MV-4-11 (cell line): Measurements from ENCODE around the gene TMEM252.

ENCODE experiments used
- DNase-seq: peaks from one replicate; lab custom pipeline; 2025; lab: John Stamatoyannopoulos, UW

TMEM252 gene, protein sequence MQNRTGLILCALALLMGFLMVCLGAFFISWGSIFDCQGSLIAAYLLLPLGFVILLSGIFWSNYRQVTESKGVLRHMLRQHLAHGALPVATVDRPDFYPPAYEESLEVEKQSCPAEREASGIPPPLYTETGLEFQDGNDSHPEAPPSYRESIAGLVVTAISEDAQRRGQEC

DNA sequence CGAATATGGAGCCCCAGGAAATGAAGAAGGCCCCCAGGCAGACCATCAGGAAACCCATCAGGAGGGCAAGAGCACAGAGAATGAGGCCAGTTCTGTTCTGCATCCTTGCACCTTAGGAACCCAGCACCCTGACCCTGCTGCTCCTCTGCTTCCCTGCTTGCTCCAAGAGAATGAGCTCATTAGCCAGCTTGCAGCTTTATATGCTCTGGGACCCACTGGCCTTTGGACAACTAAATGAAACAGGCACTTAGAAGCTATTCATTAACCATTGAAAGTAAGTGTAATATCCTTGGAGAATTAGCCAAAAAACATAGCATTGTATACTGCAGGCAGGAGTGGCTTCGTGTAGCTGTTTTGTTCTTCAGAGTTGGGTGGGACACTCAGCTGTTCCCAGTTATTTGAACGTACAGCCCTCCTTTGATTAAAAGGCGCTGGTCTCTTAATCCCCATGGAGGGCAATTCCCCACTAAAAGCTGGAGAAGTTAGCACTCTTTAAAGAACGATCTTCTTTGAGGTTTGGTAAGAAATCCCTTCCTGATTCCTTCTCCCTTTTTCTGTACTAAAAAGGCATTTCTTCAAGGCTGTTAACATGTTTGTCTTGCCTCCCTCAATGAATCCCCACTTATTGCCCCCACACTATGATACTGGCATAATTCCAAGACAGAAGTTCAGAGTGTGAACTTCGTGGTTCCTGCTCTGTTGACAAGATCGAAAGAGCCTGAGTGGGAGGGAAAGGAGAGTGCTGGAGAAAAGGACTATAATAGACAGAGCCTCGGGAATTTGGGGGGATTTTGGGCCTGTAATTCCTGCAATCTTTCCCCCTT is at the start of gene TMEM252:
TMEM252 (minus strand) TSS at position 172 of the 824 bp plus-strand sequence; CDS start at position 103, 69 bp downstream.
- DNase-seq = no peak

DNA sequence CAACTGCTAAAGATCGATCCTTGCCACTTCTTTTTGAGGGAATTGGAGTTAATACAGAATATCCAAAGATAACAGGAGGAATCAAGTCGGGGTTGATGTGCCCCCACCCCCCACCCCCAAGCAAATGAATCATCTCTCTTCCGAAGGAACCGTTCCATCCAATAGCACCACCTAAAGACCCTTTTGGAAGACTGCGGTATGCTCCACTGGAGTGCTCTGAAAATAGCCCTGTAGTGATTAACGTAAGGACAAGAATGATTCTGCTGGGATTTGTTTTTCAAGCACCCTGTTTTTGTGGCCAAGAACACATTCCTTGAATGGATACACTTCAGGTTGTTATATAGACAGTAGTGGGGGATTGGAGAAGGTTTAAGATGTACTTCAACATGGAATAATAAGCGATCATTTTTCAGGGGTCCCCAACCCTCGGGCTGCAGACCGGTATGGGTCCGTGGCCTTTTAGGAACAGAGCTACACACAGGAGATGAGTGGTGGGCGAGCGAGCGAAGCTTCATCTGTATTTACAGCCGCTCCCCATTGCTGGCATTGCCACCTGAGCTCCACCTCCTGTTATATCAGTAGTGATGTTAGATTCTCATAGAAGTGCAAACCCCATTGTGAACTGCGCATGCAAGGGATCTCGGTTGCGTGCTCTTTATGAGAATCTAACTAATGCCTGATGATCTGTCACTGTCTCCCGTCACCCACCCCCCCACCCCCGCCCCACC is 44.5 kb upstream of the TMEM252 start:
- DNase-seq = no peak

DNA sequence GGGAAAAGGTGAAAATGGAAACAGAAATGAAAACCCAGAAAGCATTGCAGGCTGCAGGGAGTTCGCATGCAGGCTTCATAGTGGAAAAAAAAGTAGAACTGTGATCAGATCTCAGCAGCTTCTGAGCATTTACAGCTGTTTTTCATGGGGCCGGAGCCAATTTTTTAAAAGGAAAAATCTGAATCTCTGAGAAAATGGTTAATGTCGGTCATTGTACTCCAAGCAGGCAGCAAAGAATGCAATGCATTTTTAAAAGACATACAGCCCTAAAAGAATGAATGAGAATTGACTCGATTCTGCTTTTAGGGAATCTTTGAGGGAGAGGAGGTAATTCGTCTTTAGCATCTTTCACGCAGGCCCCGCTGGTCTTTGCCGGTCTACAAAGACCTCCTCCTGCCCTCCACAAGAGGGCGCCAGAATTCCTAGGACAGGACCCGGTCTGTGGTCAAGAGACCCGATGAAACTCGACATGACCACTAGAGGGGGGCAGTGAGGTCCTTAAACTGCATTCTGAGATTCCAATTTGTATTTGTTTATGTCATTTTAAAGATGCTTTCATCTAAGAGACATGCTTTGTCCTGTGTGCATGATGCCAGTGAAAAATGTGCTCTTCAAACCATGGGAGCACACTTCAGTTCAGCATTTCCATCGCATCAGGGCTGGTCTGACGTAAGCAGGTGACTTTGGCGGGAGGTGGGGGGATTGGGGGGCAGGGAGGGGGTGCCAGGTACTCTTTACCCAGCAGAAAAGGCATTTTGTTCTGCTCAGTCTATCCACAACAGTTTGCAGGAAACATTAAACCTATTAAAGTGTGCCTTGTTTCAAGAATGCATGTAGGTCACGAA is 43.7 kb upstream of the TMEM252 start:
- peak; percentile 67 for DNase-seq

DNA sequence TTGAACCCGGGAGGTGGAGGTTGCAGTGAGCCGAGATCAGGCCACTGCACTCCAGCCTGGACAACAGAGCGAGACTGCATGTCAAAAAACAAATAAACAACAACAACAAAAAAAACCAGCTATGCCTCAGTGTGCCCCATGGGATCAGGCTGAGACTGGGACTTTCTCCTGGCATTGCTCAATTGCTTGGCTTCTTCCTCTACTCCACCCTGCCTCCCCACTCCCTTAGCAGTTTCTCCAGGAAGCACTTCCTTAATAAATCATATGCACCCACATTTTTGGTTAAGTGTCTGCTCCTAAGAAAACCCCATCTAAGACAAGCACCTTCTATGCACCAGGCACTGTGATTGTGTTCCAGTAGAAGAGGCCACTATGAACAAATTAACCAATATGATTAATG is 41.0 kb upstream of the TMEM252 start:
- no peak for DNase-seq

DNA sequence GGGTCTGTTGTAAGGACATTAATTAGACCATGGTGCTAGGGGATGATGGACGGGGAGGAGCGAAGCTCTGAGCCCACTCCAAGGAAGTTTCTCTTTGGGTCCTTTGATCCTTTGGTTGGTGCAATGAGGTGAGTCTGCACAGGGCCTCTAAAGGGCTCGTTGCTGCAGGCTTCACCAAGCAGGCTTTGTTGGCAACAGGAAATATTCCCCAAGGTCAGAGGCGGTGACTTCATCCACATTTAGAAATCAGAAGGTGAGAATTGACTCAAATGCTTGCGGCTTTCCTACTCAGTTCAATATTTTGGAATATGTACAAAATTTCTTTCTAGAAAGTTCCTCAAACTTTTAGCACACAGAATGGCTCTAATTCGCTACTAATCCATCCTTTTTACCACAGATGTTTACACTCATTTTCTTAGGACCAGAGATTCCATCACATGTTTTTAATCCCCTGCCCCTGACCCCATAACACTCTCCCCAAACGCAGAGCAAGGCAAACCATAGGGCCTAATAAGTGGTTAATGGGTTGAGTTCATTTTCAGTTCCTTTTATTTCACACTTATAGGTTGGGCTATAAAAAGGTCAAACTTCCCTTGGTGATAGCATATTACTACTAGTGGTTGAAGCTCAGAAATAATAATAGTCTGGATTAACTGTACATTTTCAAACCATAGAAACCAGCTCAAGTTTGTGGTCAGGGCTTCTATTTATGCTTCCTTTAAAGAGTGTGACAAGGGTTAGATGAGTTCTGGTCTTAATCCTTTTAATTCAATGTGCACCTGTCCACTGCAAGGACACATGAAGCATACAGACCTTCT is 37.3 kb upstream of the TMEM252 start:
- DNase-seq = peak; percentile 63

DNA sequence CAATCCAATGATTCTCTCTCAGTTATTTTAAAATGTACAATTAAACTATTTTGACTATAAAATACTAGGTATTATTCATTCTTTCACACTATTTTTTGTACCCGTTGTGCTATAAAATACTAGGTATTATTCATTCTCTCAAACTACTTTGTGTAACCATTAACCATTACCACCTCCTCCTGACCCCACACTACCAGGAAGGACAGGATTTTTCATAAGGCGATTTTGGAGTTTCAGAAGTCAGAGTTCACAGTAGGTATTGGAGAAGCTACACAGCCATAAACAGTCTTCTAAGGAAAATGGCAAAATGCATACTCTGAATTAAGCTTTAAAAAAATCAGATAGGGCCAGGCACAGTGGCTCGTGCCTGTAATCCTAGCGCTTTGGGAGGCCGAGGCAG is 35.1 kb upstream of the TMEM252 start:
- DNase-seq = no peak

DNA sequence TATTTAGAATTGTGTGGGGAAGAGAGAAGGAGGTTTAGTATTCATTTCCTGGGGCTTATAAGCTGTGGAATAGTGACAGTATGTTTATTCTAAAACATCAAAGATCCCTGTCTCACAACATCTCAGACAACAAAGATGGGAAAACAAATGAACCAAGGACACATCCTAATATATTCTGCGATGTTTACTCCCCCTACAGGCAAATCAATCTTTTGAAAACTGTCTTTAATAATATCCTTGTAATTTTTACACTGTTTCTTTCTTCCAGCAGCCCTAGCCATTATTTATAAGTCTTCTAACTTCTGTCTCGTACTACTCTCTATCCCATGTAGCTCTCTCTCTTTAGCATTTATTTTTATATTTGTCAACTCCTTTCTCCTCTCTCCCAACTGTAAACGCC is 33.5 kb upstream of the TMEM252 start:
- no peak for DNase-seq

DNA sequence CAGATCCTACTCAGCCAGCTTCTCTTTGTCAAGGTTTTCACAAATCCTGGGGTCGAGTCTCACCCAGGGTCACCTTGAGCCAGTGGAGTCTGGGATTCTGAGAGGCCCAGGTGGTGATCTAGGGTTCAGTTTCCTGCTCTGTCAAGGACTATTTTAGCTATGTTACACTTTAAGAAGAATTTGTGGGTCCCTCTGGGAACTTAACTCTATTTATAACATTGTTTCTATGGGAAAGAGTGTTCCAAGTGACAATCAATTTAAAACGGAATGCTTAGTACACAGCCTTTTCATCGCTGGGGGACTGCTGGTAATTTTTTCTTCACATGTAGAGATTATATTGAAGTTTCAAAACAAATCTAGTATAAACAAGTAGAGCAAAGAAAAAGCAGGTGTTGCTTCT is 26.9 kb upstream of the TMEM252 start:
- no peak for DNase-seq

DNA sequence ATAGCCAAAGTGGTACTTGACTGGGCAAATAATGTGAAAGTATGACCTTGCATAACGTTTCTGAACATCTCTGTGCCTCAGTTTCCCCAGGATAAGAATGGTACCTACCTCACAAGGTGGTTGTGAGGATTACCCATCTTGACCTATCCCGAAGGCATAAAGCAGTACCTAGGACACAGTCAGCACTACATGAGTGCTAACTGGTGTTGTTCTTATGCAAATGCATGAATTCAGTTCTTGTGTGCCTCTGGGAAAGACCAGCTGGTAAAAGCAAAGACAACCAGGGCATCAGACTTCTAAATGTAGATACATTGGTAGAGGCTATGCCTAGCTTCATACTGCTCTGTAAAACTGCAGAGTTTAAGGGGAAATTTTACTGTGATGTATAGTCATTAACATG is 21.8 kb upstream of the TMEM252 start:
- DNase-seq = no peak

DNA sequence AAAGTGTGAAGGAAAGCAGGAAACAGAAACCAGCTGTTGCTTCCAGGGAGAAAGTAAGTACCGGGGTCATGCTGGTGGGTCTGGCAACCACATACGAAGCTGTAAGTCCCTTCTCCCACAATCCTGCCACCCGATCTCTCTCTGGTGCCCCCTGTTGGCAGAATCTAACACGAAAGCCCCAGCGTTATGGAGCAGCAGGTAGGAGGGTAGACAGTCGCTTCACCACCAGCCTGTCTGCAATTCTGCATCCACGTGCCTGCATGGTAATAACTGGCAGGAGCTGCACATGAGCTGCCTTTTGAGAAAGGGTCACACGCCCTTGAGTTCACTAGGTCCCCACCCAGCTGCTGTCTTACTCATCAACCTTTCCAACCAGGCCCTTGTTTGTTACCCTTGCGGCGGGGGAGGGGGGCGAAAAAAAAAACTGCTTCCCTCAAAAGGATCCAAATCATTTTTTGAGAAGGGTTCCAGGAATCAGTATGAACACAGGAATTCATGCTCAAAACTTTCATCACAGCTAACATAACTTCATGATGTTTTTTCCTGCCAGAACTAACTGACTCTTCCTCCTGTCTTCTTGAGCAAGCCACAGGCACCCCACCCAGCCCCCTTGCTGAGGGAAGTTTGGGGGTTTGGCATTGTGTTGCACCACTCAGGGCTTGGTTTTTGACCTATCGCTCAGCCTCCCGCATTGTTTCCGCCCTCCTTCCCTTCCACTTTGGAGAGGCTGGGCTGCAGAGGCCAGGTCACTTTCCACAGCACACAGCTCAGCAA is 19.6 kb upstream of the TMEM252 start:
- peak; percentile 70 for DNase-seq

DNA sequence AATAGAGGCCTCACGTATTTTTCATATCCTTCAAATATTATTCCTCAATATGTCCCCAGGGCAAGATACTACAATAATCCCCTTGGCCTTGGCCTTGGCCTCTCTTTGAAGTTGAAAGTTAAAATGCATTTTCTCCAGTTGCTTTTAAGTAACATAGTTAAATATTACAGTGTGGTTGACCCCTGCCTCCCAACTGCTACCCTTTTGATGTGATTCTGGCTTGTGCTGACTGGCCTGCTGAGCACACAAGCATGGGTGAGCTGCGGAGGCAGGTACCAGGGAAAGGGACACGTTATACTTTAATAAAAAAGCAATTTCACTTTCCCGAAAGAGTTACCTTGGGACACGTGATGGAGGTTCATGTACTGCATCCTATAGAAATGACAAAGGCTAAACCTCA is 17.9 kb upstream of the TMEM252 start:
- no peak for DNase-seq

DNA sequence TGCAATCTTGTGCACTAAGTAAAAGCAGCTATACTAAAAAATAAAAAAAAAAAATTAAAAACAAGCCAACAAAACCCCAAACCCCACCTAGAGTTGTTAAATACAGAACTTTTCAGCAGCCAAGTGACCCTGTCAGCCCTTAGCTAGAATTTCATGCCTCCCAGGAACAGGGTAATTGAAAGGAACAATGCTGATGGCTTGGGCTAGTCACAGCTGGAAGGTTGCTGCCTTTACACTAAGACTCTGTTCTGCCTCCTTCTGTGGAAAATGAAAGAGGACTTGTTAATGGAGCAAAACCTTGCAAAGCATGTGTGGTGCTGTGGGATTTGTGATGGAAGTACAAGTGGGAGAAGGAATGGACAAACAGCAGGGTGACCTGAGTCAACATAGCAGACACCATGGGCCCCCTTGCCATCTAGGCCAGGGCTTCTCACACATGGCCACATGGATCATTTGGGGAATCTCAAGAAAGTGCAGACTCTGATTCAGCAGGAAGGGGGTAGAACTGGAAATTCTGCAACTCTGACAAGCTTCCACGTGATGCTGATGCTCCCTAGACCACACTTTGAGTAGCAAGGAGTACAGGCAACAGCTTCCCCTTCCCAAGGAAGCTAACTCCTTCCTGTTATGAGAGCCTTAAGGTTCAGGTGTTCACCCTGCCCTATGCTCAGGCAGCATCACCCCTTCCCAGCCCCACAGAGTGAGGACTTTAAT is 14.9 kb upstream of the TMEM252 start:
- no peak for DNase-seq

DNA sequence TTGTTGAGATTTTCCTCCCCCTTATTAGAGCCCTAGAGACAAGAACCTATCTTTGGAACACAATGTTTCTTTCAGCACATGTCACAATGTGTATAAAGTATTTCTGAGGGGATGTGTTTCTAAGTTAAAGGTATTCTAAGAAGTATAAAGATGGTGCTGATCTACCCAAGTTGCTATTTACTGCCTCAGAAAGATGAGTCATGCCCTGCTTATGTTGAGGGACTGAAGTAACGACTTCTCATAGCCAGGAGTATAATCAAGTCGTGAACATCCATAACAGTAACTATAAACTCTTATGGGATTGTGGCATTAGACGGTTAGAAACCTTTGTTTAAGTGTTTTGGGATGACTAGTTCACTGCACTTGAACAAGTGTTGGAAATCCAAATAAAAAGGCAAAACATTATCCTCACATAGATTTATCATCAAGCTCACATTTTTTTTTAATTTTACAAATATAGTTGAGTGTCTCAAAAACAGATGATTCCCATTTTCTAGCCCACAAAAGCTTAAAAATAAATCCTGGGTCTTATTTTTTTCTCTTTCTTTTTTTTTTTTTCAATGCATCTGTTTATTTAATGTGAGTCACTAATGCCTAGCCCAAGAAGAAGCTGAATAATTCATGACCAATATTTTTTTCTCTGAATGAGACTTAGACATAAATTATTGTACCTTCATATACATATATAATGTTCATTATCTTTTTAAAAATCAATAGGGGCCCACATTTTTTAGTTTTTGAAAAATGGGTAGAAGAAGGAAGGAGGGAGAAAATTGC is 12.2 kb upstream of the TMEM252 start:
- DNase-seq = no peak

DNA sequence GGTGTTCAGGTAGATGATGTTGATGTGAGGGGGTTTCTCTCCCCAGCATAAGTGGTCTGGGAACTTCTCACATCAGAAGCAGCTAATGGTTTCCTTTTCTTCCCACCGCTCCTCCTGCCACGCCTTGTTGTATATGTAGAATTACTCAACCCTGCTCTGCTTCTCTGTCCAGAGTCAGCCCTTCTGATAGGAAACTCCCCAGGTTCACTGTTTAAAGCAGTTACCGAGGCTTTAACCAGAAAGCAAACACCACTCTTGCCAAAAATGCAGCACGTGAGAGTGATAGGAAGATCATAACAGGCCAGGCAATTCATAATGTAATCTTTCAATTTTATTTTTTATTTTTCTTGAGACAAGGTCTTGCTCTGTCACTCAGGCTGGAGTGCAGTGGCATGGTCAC is 10.5 kb upstream of the TMEM252 start:
- DNase-seq = no peak

DNA sequence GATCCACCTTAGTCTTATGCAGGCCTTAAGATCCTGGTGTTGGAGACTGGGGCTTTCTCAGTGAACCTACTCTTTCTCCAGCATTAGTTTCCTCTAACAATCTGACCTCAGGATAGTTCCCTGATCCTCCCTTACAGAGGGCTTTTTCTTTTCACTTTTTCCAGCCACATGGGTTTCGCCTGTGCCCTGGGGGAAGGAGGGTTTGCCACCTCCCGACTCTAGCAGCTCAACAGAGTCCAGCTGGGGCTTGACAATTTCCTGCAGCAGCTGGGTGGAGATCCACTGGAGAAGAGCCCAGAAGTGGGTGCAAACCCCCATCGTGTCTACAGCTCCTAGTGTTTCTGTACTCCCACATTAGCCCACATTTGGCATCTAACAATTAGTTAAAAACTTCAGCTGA is 7.6 kb upstream of the TMEM252 start:
- DNase-seq = no peak

DNA sequence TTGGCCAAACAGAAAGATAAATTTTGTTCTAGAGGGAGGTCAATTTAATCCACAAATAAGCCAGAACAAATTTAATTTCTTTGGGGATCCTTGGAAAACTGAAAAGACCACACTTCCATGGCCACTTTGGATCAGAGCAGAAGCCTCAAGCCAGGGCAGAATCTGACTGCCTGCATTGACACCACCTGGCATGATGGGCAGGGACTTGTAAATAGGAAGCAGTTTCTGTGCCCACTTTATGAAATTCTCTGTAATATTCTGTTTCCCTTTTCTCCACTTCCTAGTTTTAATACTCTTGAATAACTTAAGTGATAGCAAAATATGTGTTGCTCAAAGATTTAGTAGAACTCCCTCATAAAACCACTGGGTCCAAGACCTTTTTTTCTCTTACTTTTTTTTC is 6.7 kb upstream of the TMEM252 start:
- DNase-seq = no peak

DNA sequence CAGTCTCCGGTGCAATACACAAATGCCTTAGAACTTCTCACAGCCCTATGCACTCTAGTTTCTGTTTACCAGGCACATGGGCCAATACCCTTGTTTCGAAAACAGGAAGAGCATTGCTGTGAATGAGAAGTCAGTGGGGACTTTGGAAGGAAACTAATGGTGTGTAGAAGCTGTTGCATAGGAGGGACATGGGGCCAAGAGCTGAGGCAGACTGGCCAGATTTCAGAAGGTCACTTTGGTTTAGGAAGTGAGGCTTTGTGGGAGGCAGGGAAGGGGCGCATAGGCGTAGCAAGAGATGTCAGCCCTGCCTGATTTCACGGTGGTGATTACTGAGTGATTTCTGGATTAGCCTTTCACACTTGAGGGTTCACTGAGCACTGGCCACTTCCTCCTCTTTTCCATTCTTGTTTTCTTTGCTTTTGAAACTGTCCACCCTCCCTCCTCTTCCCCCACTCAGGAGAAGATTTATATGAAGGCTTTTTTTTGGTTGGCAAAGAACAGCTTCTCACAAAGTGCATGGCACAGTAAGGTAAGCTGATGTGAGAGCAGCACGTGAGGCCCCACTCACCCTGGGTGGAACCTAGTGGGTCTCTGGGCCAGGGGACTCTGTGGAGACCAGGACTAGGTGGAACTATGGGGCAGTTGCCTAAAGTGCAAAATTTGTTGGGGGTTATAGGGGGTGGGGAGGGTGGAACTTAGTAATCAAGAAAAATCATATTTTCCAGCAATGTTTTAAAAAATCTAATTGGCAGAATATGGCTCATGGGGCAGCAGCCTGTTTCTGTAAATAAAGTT is 6.1 kb upstream of the TMEM252 start:
- DNase-seq = peak; percentile 93

DNA sequence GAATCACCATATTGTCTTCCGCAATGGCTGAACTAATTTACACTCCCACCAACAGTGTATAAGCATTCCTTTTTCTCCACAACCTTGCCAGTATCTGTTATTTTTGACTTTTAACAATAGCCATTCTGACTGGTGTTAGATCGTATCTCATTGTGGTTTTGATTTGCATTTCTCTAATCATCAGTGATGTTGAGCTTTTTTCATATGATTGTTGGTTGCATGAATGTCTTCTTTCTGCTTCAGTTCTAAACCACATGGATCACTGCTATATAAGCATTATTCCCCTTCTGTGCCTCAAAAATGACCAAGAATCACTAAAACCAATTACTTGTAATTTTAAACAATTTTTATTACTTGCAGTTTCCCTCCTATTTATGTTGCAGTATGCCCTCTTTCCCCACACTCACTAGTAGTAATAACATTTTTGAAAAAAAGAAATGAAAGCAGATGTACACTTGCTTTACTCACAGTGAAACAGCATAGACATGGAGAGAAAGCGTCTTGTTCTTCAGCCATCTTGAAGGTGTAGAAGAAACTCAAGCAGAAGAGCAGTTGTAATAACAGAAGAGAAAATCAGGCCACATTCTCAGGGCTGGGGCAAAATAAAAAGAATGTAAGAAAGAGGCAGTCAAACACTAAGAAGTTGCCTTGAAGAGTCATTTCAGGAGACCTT is 4.5 kb upstream of the TMEM252 start:
- DNase-seq = no peak
